Kidney tubule cell (primary cell): Measurements from ENCODE around the gene KCTD20.
"Not testable (repeated sequence)": the region's sequence is repeated elsewhere in the genome, so short reads cannot be mapped to it uniquely, and the experiment has no call there.

Experiments
- DNase-seq: peaks from one replicate; pipeline ENCODE4 v3.0.0-alpha.2; 2018; ENCODE audit warnings: low spot score

Gene KCTD20

GRCh38 chr6:36444470-36444869 lies 1.7 kb downstream of the KCTD20 start:
- DNase-seq, result no peak

GRCh38 chr6:36445621-36446020 lies 2.8 kb downstream of the KCTD20 start:
- no peak for DNase-seq

GRCh38 chr6:36449173-36449572 lies 6.4 kb downstream of the KCTD20 start:
- DNase-seq, result not testable (repeated sequence)

GRCh38 chr6:36452897-36453296 lies 10.1 kb downstream of the KCTD20 start:
- DNase-seq, result not testable (repeated sequence)

GRCh38 chr6:36455486-36456027 lies 12.8 kb downstream of the KCTD20 start:
- DNase-seq, result no peak

GRCh38 chr6:36459501-36459900 lies 16.7 kb downstream of the KCTD20 start:
- no peak for DNase-seq

GRCh38 chr6:36460916-36461315 lies 18.1 kb downstream of the KCTD20 start:
- no peak for DNase-seq

- DNase-seq, result no peak
Observed at GRCh38 chr6:36461646-36462045, 18.8 kb downstream of the KCTD20 start.

- peak; percentile 14 for DNase-seq
Observed at GRCh38 chr6:36463676-36464075, 20.9 kb downstream of the KCTD20 start.

GRCh38 chr6:36464233-36464632 lies 21.4 kb downstream of the KCTD20 start:
- no peak for DNase-seq

- DNase-seq, result no peak
Observed at GRCh38 chr6:36467625-36468024, 24.8 kb downstream of the KCTD20 start.

GRCh38 chr6:36469148-36469661 lies 26.4 kb downstream of the KCTD20 start:
- DNase-seq, result no peak

- DNase-seq, result no peak
Observed at GRCh38 chr6:36469946-36470345, 27.1 kb downstream of the KCTD20 start.

GRCh38 chr6:36478051-36478526 lies 35.3 kb downstream of the KCTD20 start:
- no peak for DNase-seq

- DNase-seq, result no peak
Observed at GRCh38 chr6:36479256-36479655, 36.5 kb downstream of the KCTD20 start.

- DNase-seq, result not testable (repeated sequence)
Observed at GRCh38 chr6:36483326-36483725, 40.5 kb downstream of the KCTD20 start.

GRCh38 chr6:36484736-36485135 lies 41.9 kb downstream of the KCTD20 start:
- no peak for DNase-seq

- DNase-seq, result no peak
Observed at GRCh38 chr6:36487698-36488097, 44.9 kb downstream of the KCTD20 start.

GRCh38 chr6:36488221-36488620 lies 45.4 kb downstream of the KCTD20 start:
- no peak for DNase-seq

GRCh38 chr6:36489426-36489825 lies 46.6 kb downstream of the KCTD20 start:
- DNase-seq, result no peak

- peak; percentile 50 for DNase-seq
Observed at GRCh38 chr6:36491378-36491965, 48.7 kb downstream of the KCTD20 start.

GRCh38 chr6:36492092-36492491 lies 49.3 kb downstream of the KCTD20 start:
- no peak for DNase-seq

GRCh38 chr6:36492621-36493020 lies 49.8 kb downstream of the KCTD20 start:
- no peak for DNase-seq

- no peak for DNase-seq
Observed at GRCh38 chr6:36493319-36493718, 50.5 kb downstream of the KCTD20 start.
